Trophoblast cell (in vitro differentiated cells and primary cell): ENCODE results near the gene YOD1.

Source experiments
- DNase-seq, 2 donors: peaks; one replicate each; pipeline ENCODE4 v3.0.0-alpha.2; 2016
- H2AFZ ChIP-seq: 2 replicates; pipeline ENCODE4 v1.6.1; 2013; ENCODE audit warnings: low read length, moderate library complexity, mild to moderate bottlenecking; ENCODE audit not compliant: insufficient read depth, poor library complexity
- H2AK5ac ChIP-seq: 2 replicates; pipeline ENCODE4 v1.6.1; 2013; ENCODE audit warnings: mild to moderate bottlenecking, low read length
- H2BK120ac ChIP-seq: 2 replicates; pipeline ENCODE4 v1.6.1; 2013; ENCODE audit warnings: low read length, mild to moderate bottlenecking, moderate library complexity; ENCODE audit not compliant: insufficient read depth, poor library complexity
- H2BK12ac ChIP-seq: 2 replicates; pipeline ENCODE4 v1.6.1; 2013; ENCODE audit warnings: mild to moderate bottlenecking, low read length, moderate library complexity
- H2BK5ac ChIP-seq: 2 replicates; pipeline ENCODE4 v1.6.1; 2013; ENCODE audit warnings: low read length, low read depth, moderate library complexity, mild to moderate bottlenecking; ENCODE audit not compliant: poor library complexity
- H3K14ac ChIP-seq: 2 replicates; pipeline ENCODE4 v1.6.1; 2013; ENCODE audit warnings: mild to moderate bottlenecking, low read length
- H3K18ac ChIP-seq: 2 replicates; pipeline ENCODE4 v1.6.1; 2013; ENCODE audit warnings: mild to moderate bottlenecking, low read length
- H3K23ac ChIP-seq: 2 replicates; pipeline ENCODE4 v1.6.1; 2013; ENCODE audit warnings: low read length
- H3K27ac ChIP-seq: 2 replicates; pipeline ENCODE4 v1.5.1; 2013; ENCODE audit warnings: low read depth, mild to moderate bottlenecking, inconsistent platforms, low read length, moderate library complexity
- H3K27me3 ChIP-seq: 2 replicates; pipeline ENCODE4 v1.6.1; 2013; ENCODE audit warnings: inconsistent platforms, mild to moderate bottlenecking, low read length, moderate library complexity; ENCODE audit not compliant: insufficient read depth
- H3K36me3 ChIP-seq, 2 experiments: 1 replicate in 1 of 2; 2 replicates in 1 of 2; pipeline ENCODE4 v1.6.1; 2013; ENCODE audit warnings: low read length in 2 of 2, mild to moderate bottlenecking in 2 of 2, moderate library complexity in 1 of 2; ENCODE audit not compliant: insufficient read depth in 2 of 2, control insufficient read depth in 1 of 2
- H3K4ac ChIP-seq: 2 replicates; pipeline ENCODE4 v1.6.1; 2013; ENCODE audit warnings: low read depth, mild to moderate bottlenecking, low read length, moderate library complexity
- H3K4me1 ChIP-seq, 2 experiments: 1 replicate in 1 of 2; 2 replicates in 1 of 2; pipeline ENCODE4 v1.6.1; 2013; ENCODE audit warnings: low read length in 2 of 2, mild to moderate bottlenecking in 2 of 2, moderate library complexity in 1 of 2; ENCODE audit not compliant: insufficient read depth in 2 of 2, control insufficient read depth in 1 of 2
- H3K4me2 ChIP-seq: 2 replicates; pipeline ENCODE4 v1.6.1; 2013; ENCODE audit warnings: inconsistent platforms, mild to moderate bottlenecking, low read length, moderate library complexity
- H3K4me3 ChIP-seq: 2 replicates; pipeline ENCODE4 v1.5.1; 2013; ENCODE audit warnings: mild to moderate bottlenecking, low read depth, low read length, inconsistent platforms
- H3K79me1 ChIP-seq: one replicate; pipeline ENCODE4 v1.6.1; 2013; ENCODE audit warnings: low read length
- H3K79me2 ChIP-seq: 2 replicates; pipeline ENCODE4 v1.6.1; 2013; ENCODE audit warnings: low read length, mild to moderate bottlenecking; ENCODE audit not compliant: control insufficient read depth, insufficient read depth, poor library complexity
- H3K9ac ChIP-seq: 2 replicates; pipeline ENCODE4 v1.6.1; 2013; ENCODE audit warnings: mild to moderate bottlenecking, low read length
- H3K9me3 ChIP-seq: 2 replicates; pipeline ENCODE4 v1.6.1; 2013; ENCODE audit warnings: low read depth, mild to moderate bottlenecking, control low read depth, inconsistent platforms, low read length; ENCODE audit not compliant: insufficient read depth
- H4K12ac ChIP-seq: 2 replicates; pipeline ENCODE4 v1.6.1; 2013; ENCODE audit warnings: low read depth, mild to moderate bottlenecking, low read length, moderate library complexity
- H4K8ac ChIP-seq: 2 replicates; pipeline ENCODE4 v1.6.1; 2013; ENCODE audit warnings: low read depth, mild to moderate bottlenecking, low read length, moderate library complexity
- H4K91ac ChIP-seq: one replicate; pipeline ENCODE4 v1.6.1; 2013; ENCODE audit warnings: low read depth, mild to moderate bottlenecking, low read length, moderate library complexity
- WGBS: extraction: QIAGEN DNeasy Blood & Tissue Kit; methylation state at CpG from one replicate; pipeline ENCODE4 v1.1.7; 2013; ENCODE audit warnings: missing lambda C conversion rate; ENCODE audit not compliant: insufficient read length, insufficient coverage; ENCODE audit errors: extremely low coverage; 5-methylcytosine and 5-hydroxymethylcytosine counted together

YOD1 gene

GRCh38 chr1:207004931-207005830 lies 45.8 kb downstream of the YOD1 start:
- Histone ChIP-seq H3K4me1 (peaks cover 3 to 6% of the 10 kb centered on the region in 2 experiments), H3K79me2 (no peaks in the 10 kb centered on the region), H3K4ac (no peak overlapping the region), H2AK5ac (no peak overlapping the region), H4K8ac (no peak overlapping the region), H2BK12ac (no peak overlapping the region), H3K18ac (no peak overlapping the region), H2BK5ac (no peak overlapping the region), H2BK120ac (no peak overlapping the region), H3K27me3 (no peaks in the 10 kb centered on the region), H3K4me3 (no peak overlapping the region), H3K79me1 (no peaks in the 10 kb centered on the region), H3K4me2 (no peak overlapping the region), H4K91ac (no peak overlapping the region), H3K36me3 (no peaks in the 10 kb centered on the region), H3K14ac (no peak overlapping the region), H3K9ac (no peak overlapping the region), H3K9me3 (no peaks in the 10 kb centered on the region), H3K27ac (no peak overlapping the region), H3K23ac (no peak overlapping the region), H4K12ac (no peak overlapping the region), H2AFZ (no peak overlapping the region)
- DNase-seq = peak; percentile 76 to 80
- no CpG with 5 or more reads among the region's 9 CpGs for WGBS

DNA sequence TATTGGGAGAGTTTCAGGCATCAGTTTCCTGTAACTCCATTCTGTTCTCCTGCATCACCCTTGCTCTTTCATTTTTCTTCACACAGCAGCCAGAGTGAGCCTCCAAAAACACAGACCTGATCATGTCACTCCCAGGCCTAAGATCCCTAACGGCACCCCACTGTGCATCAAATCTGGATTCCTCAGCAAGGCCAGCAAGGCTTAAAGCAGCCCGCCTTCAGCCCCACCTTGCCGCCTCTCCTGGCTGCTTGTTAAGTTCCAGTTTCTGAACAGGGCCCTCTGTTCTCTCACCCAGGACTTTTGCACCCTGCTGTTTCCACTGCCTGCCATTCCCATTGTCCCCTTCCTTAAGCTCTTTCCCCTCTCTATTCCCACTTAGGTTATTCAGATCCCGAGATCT lies 47.8 kb downstream of the YOD1 start:
- Histone ChIP-seq H3K79me1 (no peaks in the 10 kb centered on the region), H3K9me3 (no peaks in the 10 kb centered on the region), H3K27me3 (no peaks in the 10 kb centered on the region), H2BK12ac (no peak overlapping the region), H2AK5ac (no peak overlapping the region), H3K18ac (no peak overlapping the region), H2BK5ac (no peak overlapping the region), H3K4me2 (no peak overlapping the region), H3K36me3 (no peaks in the 10 kb centered on the region), H3K14ac (no peak overlapping the region), H4K12ac (no peak overlapping the region), H2BK120ac (no peak overlapping the region), H4K91ac (no peak overlapping the region), H4K8ac (no peak overlapping the region), H2AFZ (no peak overlapping the region), H3K79me2 (no peaks in the 10 kb centered on the region), H3K23ac (no peak overlapping the region), H3K4me3 (no peak overlapping the region), H3K27ac (no peak overlapping the region), H3K4ac (no peak overlapping the region), H3K4me1 (peaks cover 3 to 6% of the 10 kb centered on the region in 2 experiments), H3K9ac (no peak overlapping the region)
- DNase-seq = no peak
- no CpG with 5 or more reads among the region's 4 CpGs for WGBS

DNA sequence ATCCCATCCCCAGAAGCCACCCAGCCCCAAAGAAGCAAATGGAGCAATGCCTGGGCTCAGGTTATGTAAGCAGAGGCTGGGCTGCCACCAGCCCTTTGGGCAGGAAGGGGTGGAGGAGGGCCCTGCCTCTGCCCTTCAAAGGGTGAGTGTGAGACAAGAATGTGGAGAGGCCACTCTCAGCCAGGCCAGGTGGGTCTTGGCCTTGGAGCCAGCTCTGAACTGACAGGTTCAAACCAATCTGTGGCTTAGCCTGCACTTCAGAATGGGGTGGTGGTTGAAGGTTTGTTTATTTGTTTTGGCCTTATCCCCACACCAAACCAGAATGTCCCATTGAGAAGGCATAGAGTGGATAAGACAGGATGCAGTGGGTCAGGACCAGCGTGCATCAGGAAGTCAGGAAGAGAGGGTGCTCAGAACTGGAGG lies 48.3 kb downstream of the YOD1 start:
- no peaks in the 10 kb centered on the region for H3K9me3 ChIP-seq
- no peak overlapping the region for H2AFZ ChIP-seq
- DNase-seq = peak; percentile 8 to 25
- H3K4ac ChIP-seq = no peak overlapping the region
- H3K27me3 ChIP-seq = no peaks in the 10 kb centered on the region
- no peaks in the 10 kb centered on the region for H3K36me3 ChIP-seq
- no peak overlapping the region for H3K14ac ChIP-seq
- H3K4me3 ChIP-seq = no peak overlapping the region
- no peak overlapping the region for H4K12ac ChIP-seq
- no peak overlapping the region for H3K9ac ChIP-seq
- no peak overlapping the region for H2BK120ac ChIP-seq
- no peaks in the 10 kb centered on the region for H3K79me1 ChIP-seq
- H3K23ac ChIP-seq = no peak overlapping the region
- H3K79me2 ChIP-seq = no peaks in the 10 kb centered on the region
- H4K91ac ChIP-seq = no peak overlapping the region
- no peak overlapping the region for H2AK5ac ChIP-seq
- no peak overlapping the region for H3K4me2 ChIP-seq
- WGBS = no CpG with 5 or more reads among the region's 1 CpG
- peaks cover 3 to 6% of the 10 kb centered on the region in 2 experiments for H3K4me1 ChIP-seq
- H2BK12ac ChIP-seq = no peak overlapping the region
- no peak overlapping the region for H3K27ac ChIP-seq
- H3K18ac ChIP-seq = no peak overlapping the region
- no peak overlapping the region for H2BK5ac ChIP-seq
- no peak overlapping the region for H4K8ac ChIP-seq

DNA sequence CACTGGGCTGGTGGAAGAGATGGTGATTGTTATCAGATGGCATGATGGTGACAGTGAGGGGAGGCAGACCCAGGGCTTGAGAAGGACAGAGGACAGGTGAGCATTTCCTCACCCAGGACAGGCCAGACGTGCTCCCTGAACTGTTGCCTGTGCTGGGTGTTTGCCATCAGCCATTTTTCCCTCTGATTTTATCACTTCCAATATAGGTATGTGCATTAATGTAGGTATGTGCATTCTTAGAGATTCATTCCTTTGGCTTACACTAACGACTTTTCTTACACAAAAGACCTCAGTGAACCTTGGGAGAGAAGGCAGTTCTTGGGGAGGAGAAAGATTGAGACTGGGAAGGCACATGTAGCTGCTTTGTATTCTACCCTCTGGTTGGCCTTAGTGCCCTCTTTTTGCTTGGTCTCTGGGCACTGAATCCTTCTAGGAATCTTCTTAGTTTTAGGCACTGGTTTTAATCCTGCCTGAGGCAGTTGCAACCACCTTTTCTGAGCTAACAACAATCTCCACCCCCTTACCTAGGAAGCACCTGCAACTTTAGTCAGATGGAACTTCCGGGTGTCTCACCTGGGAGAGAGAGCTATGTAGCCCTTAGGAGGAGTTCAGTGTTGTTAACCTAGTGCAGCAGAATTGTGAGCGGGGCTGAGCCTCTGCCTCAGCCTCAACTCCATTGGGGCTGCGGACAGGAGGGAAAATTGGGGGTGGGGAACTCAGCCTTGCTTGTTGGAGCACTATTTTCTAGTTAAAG lies 49.3 kb downstream of the YOD1 start:
- Histone ChIP-seq H3K4ac (no peak overlapping the region), H4K12ac (no peak overlapping the region), H3K9me3 (no peaks in the 10 kb centered on the region), H4K8ac (no peak overlapping the region), H3K36me3 (no peaks in the 10 kb centered on the region), H4K91ac (no peak overlapping the region), H2BK12ac (no peak overlapping the region), H2AK5ac (no peak overlapping the region), H3K23ac (no peak overlapping the region), H3K4me3 (no peak overlapping the region), H2AFZ (no peak overlapping the region), H2BK120ac (no peak overlapping the region), H3K4me1 (peaks cover 0 to 2% of the 10 kb centered on the region in 2 experiments), H2BK5ac (no peak overlapping the region), H3K27ac (no peak overlapping the region), H3K9ac (no peak overlapping the region), H3K4me2 (no peak overlapping the region), H3K18ac (no peak overlapping the region), H3K79me2 (no peaks in the 10 kb centered on the region), H3K27me3 (no peaks in the 10 kb centered on the region), H3K14ac (no peak overlapping the region), H3K79me1 (no peaks in the 10 kb centered on the region)
- WGBS = no CpG with 5 or more reads among the region's 5 CpGs
- DNase-seq = peak; percentile 53 to 80
